Measurements from ENCODE around the gene FNDC7. TPM values are rescaled to one million over a fixed set of nuclear protein-coding genes. Genes with fewer than 3 reads are reported as not detected.

The FNDC7 gene
- total and polyA plus RNA-seq, 3 donors from 2014 or later, result 3.2 to 11.2 (median 7.6) TPM

DNA sequence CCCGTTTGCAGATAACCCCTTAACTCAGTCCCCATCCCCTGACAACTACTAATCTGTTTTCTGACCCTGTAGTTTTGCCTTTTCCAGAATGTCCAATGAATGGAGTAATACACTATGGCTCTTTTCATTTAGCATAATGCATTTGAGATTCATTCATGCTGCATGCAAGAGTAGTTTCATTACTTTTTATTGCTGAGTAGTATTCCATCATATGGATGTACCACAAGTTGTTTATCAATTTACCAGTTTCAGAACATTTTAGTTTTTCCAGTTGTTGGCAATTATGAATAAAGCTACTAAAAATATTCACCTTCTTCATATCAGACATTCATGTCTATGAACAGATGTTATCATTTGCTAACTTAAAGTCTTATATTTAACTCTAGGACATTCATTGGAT, 79.1 kb downstream of the FNDC7 start:
- WGBS, 2 donors, result 100% methylated on average over 1 of the region's 1 CpG
- H3K27ac ChIP-seq, result no peak overlapping the region
- DNase-seq, result no peak
- H3K9me3 ChIP-seq, result no peaks in the 10 kb centered on the region
- no peaks in the 10 kb centered on the region for H3K36me3 ChIP-seq (ENCODE audit: low read depth, missing control alignments)
- H3K4me1 ChIP-seq, result no peaks in the 10 kb centered on the region
- H3K27me3 ChIP-seq, result no peaks in the 10 kb centered on the region
- intact Hi-C loops (cut with DNase I; ENCODE audit: low total_unique reads), result no loop called here
- no peak for TF ChIP-seq POLR2A (IDR thresholded peaks at IDR 0.05)
- TF ChIP-seq, protein P1, sequence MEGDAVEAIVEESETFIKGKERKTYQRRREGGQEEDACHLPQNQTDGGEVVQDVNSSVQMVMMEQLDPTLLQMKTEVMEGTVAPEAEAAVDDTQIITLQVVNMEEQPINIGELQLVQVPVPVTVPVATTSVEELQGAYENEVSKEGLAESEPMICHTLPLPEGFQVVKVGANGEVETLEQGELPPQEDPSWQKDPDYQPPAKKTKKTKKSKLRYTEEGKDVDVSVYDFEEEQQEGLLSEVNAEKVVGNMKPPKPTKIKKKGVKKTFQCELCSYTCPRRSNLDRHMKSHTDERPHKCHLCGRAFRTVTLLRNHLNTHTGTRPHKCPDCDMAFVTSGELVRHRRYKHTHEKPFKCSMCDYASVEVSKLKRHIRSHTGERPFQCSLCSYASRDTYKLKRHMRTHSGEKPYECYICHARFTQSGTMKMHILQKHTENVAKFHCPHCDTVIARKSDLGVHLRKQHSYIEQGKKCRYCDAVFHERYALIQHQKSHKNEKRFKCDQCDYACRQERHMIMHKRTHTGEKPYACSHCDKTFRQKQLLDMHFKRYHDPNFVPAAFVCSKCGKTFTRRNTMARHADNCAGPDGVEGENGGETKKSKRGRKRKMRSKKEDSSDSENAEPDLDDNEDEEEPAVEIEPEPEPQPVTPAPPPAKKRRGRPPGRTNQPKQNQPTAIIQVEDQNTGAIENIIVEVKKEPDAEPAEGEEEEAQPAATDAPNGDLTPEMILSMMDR (IDR thresholded peaks at IDR 0.05), result no peak
- H3K4me3 ChIP-seq, result no peak overlapping the region

Other genes starting within 250 kb of the FNDC7 start
- gene EEIG2, start 152.8 kb upstream of the FNDC7 start, total RNA-seq, result 10 to 100 TPM; 14.7 to 20.6 TPM
- 11.6 TPM for gene EEIG2, start 152.8 kb upstream of the FNDC7 start, polyA plus RNA-seq (ENCODE audit: insufficient read depth, low read depth, low replicate concordance)
- 10 to 100 TPM; 70.9 to 72.0 TPM for gene HENMT1, start 51.8 kb upstream of the FNDC7 start, total RNA-seq
- 126 TPM for gene HENMT1, start 51.8 kb upstream of the FNDC7 start, polyA plus RNA-seq (ENCODE audit: insufficient read depth, low read depth, low replicate concordance)
- 10 to 100 TPM; 28.1 to 29.0 TPM for gene PRPF38B, start 20.6 kb upstream of the FNDC7 start, total RNA-seq
- gene PRPF38B, start 20.6 kb upstream of the FNDC7 start, polyA plus RNA-seq (ENCODE audit: insufficient read depth, low read depth, low replicate concordance), result 8.6 TPM
- gene STXBP3, start 33.8 kb downstream of the FNDC7 start, total RNA-seq, result 10 to 100 TPM; 59.6 to 71.8 TPM
- gene STXBP3, start 33.8 kb downstream of the FNDC7 start, polyA plus RNA-seq (ENCODE audit: insufficient read depth, low read depth, low replicate concordance), result 22.7 TPM
- 1 to 10 TPM; 3.8 to 8.1 TPM for gene AKNAD1, start 144.2 kb downstream of the FNDC7 start, total RNA-seq
- gene AKNAD1, start 144.2 kb downstream of the FNDC7 start, polyA plus RNA-seq (ENCODE audit: insufficient read depth, low read depth, low replicate concordance), result 9.8 TPM
- gene GPSM2, start 164.1 kb downstream of the FNDC7 start, total RNA-seq, result 10 to 100 TPM; 18.1 to 19.4 TPM
- 20.8 TPM for gene GPSM2, start 164.1 kb downstream of the FNDC7 start, polyA plus RNA-seq (ENCODE audit: insufficient read depth, low read depth, low replicate concordance)

Data from testis (tissue), 3 donors.